C4-2B (cell line): ENCODE data around the gene NAV2.

Experiments used
- ZFX ChIP-seq: fragments of 450-650 bp; IDR thresholded peaks from 2 replicates; pipeline ENCODE4 v1.6.1; 2017
- TF ChIP-seq, protein P1 (sequence below): fragments of 450-650 bp; conservative IDR thresholded peaks from 2 replicates; pipeline ENCODE4 v1.5.1; 2017; ENCODE audit warnings: mild to moderate bottlenecking

DNA sequence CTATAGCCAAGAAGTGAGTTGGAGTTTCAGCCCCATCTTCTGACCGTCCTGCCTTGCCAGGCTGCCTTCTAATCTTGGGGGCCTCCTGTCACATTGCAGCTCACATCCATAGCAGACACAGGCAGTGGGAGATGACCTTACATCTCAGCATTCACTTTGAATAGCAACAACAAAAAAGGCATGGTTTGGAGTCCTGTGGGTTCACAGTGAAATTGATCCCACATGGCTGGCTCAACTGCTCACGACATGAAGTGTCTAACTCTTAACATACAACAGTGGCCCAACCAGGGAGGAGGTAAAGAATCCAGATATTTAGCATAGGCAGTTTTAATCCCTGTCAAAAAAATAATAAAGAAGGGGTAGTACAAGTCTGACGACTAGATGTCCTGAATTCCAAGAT lies 409.5 kb downstream of the NAV2 start:
- TF ChIP-seq, protein P1, sequence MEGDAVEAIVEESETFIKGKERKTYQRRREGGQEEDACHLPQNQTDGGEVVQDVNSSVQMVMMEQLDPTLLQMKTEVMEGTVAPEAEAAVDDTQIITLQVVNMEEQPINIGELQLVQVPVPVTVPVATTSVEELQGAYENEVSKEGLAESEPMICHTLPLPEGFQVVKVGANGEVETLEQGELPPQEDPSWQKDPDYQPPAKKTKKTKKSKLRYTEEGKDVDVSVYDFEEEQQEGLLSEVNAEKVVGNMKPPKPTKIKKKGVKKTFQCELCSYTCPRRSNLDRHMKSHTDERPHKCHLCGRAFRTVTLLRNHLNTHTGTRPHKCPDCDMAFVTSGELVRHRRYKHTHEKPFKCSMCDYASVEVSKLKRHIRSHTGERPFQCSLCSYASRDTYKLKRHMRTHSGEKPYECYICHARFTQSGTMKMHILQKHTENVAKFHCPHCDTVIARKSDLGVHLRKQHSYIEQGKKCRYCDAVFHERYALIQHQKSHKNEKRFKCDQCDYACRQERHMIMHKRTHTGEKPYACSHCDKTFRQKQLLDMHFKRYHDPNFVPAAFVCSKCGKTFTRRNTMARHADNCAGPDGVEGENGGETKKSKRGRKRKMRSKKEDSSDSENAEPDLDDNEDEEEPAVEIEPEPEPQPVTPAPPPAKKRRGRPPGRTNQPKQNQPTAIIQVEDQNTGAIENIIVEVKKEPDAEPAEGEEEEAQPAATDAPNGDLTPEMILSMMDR = no peak
- TF ChIP-seq ZFX = no peak
